Frontal cortex (tissue), 4 donors: ENCODE data around the gene FAM216A. TPM values are rescaled to one million over a fixed set of nuclear protein-coding genes. Genes with fewer than 3 reads are reported as not detected.
"Not testable (repeated sequence)": the region's sequence is repeated elsewhere in the genome, so short reads cannot be mapped to it uniquely, and the experiment has no call there.

ENCODE experiments used
- DNase-seq, 2 donors: peaks; one replicate each; pipeline ENCODE4 v3.0.0; 2012; ENCODE audit warnings: low spot score in 2 of 2
- FAIRE-seq: peaks from 2 replicates; lab custom pipeline; 2012; peaks lifted over from hg19 to GRCh38; lab: Jason Lieb, UNC
- total RNA-seq: library from RNA; depleted of rRNA; stranded (reverse); fragments of >200 nt; gene quantifications from one replicate; pipeline ENCODE4 v1.2.3, GENCODE V29; 2014
- donor health status: control.
- donor health status: control.
- donor health status: control.

Gene FAM216A, protein sequence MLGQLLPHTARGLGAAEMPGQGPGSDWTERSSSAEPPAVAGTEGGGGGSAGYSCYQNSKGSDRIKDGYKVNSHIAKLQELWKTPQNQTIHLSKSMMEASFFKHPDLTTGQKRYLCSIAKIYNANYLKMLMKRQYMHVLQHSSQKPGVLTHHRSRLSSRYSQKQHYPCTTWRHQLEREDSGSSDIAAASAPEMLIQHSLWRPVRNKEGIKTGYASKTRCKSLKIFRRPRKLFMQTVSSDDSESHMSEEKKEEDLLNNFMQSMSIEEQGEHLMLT
- total RNA-seq = 39.1 TPM

DNA sequence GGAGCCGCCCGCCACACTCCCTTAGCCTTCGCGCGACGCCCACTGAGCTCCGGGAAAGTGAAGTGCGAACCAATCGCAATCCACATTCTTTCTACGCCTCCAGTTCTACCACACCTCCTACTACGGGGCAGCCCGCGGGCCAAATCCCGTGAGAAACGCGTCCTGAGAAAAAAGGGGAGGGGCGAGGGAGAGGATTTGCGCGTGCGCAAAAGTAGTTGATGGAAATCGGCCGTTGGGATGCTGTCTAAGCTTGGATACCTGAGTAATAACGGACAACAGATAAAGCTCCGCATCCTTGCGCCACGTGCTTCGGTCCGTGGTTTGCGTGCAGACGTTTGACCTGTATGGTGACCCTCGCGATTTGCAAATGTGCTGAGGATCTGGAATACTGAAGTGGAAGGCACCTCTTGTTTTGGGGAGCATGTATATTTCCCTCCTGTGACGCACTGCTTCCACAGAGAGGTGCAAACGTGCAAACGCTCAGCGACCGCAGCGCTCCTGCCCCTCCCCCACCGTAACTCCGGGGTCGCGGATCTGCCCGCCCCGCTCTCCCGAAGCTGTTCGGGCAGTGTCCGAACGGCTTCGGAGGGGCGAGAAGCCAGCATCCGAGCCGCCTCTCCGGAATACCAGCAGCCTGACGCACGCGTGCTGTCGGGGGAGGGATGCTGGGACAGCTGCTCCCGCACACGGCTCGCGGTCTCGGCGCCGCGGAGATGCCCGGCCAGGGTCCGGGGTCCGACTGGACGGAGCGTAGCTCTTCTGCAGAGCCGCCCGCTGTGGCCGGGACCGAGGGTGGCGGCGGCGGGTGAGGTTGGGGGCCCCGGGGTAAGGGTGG lies at the start of gene FAM216A, which contains the start of gene GPN3:
TSS of gene FAM216A (plus strand) at position 632 of the 835 bp plus-strand sequence. CDS start at position 663, 31 bp downstream.
TSS of gene GPN3 (minus strand) at position 44 of the 835 bp plus-strand sequence. CDS start 54 bp downstream, outside the sequence.
- FAIRE-seq (no peak), DNase-seq (peak; percentile 91 to 92)

- not testable (repeated sequence) for DNase-seq, FAIRE-seq
Observed at GRCh38 chr12:110420644-110421043, 48.0 kb upstream of the FAM216A start.

- DNase-seq = no peak
- FAIRE-seq = no peak
Observed at GRCh38 chr12:110421159-110421661, 47.4 kb upstream of the FAM216A start.

- no peak for FAIRE-seq
- DNase-seq = no peak
Observed at GRCh38 chr12:110421701-110422100, 46.9 kb upstream of the FAM216A start.

DNA sequence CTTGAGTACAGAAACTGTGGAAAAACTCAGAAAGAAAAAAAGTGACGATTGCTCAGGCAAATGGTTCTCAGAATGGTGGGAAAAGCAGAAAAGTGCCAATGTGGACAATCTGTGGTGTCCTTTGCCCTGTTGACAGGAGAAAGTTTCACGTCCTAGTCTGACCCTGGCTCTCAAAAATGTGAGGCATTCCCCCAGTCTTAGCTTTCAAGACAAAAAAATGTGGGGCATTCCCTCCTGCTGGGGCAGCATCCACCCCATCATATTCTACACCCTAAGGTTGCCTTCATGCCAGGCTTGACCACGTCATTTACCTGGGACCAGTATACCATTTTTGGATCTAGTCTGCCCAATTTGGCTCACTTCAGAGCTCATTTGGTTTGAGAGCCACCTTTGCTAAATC lies 44.4 kb upstream of the FAM216A start:
- no peak for DNase-seq
- no peak for FAIRE-seq

- DNase-seq (no peak), FAIRE-seq (no peak)
Observed at GRCh38 chr12:110426406-110426805, 42.2 kb upstream of the FAM216A start.

- not testable (repeated sequence) for DNase-seq, FAIRE-seq
Observed at GRCh38 chr12:110429676-110430075, 39.0 kb upstream of the FAM216A start.

GRCh38 chr12:110431957-110432587 lies 36.6 kb upstream of the FAM216A start:
- FAIRE-seq (peak; percentile 84), DNase-seq (no peak)

DNA sequence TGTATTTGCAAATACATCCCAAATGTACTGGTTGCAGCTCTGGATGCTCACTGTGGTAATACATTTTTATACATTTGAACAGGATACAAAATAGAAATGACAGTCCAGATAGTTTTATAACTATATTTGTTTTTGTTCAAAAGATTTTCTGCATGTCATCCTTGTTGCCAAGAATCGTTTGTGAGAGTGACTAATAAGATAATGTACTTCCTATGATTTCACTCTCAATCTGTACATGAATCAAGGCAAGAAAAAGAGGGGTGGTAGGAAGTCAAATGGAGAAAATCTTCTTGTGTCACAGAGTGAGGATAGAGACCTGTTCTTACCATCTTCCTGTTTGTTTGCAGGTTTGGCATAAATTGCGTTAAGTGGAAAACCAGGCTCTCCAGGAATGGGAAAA lies 32.4 kb upstream of the FAM216A start:
- no peak for DNase-seq
- no peak for FAIRE-seq

DNA sequence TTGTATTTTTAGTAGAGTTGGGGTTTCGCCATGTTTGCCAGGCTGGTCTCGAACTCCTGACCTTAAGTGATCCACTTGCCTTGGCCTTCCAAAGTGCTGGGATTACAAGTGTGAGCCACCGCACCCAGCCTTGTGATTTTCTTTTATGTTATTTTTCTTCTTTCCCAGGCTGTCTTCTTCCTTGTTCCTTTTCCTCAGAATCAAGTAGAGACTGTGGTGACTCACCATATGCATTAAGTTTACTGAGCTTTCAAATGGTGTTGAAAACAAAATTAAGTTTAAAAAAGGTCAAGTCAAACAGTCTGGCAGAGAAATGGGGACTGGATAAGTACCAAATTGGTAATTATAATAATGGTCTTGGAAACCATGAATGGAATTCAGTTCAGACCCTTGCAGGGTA lies 24.2 kb upstream of the FAM216A start:
- FAIRE-seq = no peak

DNA sequence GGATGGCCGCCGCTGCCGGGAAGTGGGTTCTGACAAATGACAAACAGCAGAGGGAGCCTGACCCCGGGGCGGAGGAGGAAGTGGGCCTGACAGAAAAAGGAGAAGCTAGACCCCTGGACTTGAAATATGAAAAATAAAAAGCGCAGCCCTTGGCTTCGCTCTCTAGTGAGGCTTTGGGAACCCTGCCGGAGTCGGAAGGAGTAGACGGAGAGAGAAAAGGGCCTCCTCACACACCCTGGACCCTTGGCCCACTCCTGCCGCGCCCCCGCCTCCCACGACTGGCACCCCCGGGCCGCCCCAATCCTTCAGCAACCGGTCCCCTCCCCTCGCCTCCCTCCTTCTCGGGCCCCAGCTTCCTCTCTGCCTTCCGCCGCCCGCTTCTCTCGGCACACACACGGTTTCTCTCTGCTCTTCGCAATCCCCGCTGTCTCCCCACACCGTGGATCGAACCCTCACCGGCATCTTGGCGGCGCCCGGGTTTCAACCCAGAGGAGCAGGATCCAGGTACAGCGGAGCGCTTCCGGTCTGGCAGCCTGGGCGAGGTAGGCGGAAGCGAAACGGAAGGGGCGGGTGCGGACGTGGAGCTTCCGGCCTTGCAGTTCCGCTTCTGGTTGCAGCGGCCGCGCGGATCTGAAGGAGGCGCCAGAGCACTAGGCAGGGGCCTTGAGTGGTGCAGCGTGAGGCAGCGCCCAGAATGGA lies 18.7 kb upstream of the FAM216A start, which contains the start of gene ARPC3:
TSS of gene ARPC3 (minus strand) at position 539 of the 699 bp plus-strand sequence. CDS start at position 462, 77 bp downstream.
- FAIRE-seq = no peak
- peak; percentile 73 to 91 for DNase-seq

More for the DNA sequence above, 24.2 kb upstream of the FAM216A start:
- no peak for DNase-seq

- FAIRE-seq (no peak), DNase-seq (no peak)
Observed at GRCh38 chr12:110451263-110451662, 17.4 kb upstream of the FAM216A start.

GRCh38 chr12:110453569-110454296 lies 14.9 kb upstream of the FAM216A start:
- DNase-seq = no peak
- no peak for FAIRE-seq

- no peak for DNase-seq
Observed at GRCh38 chr12:110458756-110459155, 9.9 kb upstream of the FAM216A start.

DNA sequence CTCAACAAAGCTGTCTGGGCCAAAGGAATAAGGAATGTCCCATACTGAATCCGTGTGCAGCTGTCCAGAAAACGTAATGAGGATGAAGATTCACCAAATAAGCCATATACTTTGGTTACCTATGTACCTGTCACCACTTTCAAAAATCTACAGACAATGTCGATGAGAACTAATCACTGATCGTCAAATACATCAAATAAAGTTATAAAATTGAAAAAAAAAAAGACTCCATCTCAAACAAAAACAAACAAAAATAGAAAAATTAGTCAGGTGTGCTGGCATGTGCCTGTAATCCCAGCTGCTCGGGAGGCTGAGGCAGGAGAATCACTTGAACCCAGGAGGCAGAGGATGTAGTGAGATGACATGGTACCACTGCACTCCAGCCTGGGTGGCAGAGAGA lies 7.5 kb upstream of the FAM216A start:
- not testable (repeated sequence) for DNase-seq, FAIRE-seq

More at GRCh38 chr12:110458756-110459155, 9.9 kb upstream of the FAM216A start:
- FAIRE-seq = no peak

DNA sequence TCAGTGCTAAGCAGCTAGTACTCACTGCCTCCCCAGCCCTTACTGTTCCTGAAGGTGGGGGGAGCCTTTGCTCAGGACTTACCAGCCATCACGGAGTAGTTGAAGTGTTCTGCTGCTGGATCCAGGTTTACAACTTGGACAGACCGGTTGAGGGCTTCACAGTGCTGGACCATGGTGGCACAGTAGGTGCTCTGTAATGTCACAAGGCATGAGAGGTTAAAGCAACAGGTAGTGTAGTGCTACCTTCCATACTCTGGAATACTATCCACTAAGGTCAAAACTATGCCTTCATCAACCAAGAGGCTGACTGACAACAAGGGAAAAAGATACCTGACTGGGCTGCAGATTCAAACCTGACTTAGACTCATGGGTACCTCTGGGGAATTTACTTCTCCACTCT lies 3.6 kb upstream of the FAM216A start:
- FAIRE-seq (no peak), DNase-seq (no peak)

- DNase-seq, FAIRE-seq: not testable (repeated sequence)
Observed at GRCh38 chr12:110465765-110466164, 2.9 kb upstream of the FAM216A start.

- no peak for FAIRE-seq
- DNase-seq = no peak
Observed at GRCh38 chr12:110466791-110467190, 1.9 kb upstream of the FAM216A start.

GRCh38 chr12:110467847-110468213 lies 815 bp upstream of the FAM216A start:
- DNase-seq (no peak), FAIRE-seq (no peak)
